Measurements from ENCODE around the gene CRHR1.

Gene CRHR1

GRCh38 chr17:45867702-45868101 lies 83.6 kb downstream of the CRHR1 start:
- no peak for TF ChIP-seq CREB1 (IDR thresholded peaks at IDR 0.05; ENCODE audit: low read depth)
- peak; percentile 80 for TF ChIP-seq USF1 (IDR thresholded peaks at IDR 0.05)
- TF ChIP-seq MAX (IDR thresholded peaks at IDR 0.05), result no peak
- TF ChIP-seq REST (IDR thresholded peaks at IDR 0.05; ENCODE audit: low read depth), result no peak
- TF ChIP-seq TEAD4 (IDR thresholded peaks at IDR 0.05), result no peak
- no peak for TF ChIP-seq CEBPB (IDR thresholded peaks at IDR 0.05)

GRCh38 chr17:45868276-45868675 lies 84.2 kb downstream of the CRHR1 start:
- TF ChIP-seq EGR1 (IDR thresholded peaks at IDR 0.05) (no peak), YY1 (IDR thresholded peaks at IDR 0.05; ENCODE audit: low read depth) (no peak), CREB1 (IDR thresholded peaks at IDR 0.05; ENCODE audit: low read depth) (no peak), REST (IDR thresholded peaks at IDR 0.05; ENCODE audit: low read depth) (no peak), TCF12 (IDR thresholded peaks at IDR 0.05; ENCODE audit: low read depth) (no peak), ZBTB7A (IDR thresholded peaks at IDR 0.05; ENCODE audit: low read depth) (no peak), CEBPB (IDR thresholded peaks at IDR 0.05) (no peak), NFIC (IDR thresholded peaks at IDR 0.05) (no peak), TAF1 (IDR thresholded peaks at IDR 0.05; ENCODE audit: low read depth) (no peak), FOXM1 (IDR thresholded peaks at IDR 0.05; ENCODE audit: borderline replicate concordance, low read depth) (no peak), EP300 (IDR thresholded peaks at IDR 0.05; ENCODE audit: borderline replicate concordance) (no peak), USF1 (IDR thresholded peaks at IDR 0.05) (no peak), TEAD4 (IDR thresholded peaks at IDR 0.05) (no peak), RAD21 (IDR thresholded peaks at IDR 0.05; ENCODE audit: low read depth) (no peak)

GRCh38 chr17:45869676-45870341 lies 85.7 kb downstream of the CRHR1 start:
- TF ChIP-seq TAF1 (IDR thresholded peaks at IDR 0.05; ENCODE audit: low read depth), result no peak
- no peak for TF ChIP-seq EP300 (IDR thresholded peaks at IDR 0.05; ENCODE audit: borderline replicate concordance)
- no peak for TF ChIP-seq MAX (IDR thresholded peaks at IDR 0.05)
- TF ChIP-seq TEAD4 (IDR thresholded peaks at IDR 0.05), result no peak
- no peak for TF ChIP-seq RAD21 (IDR thresholded peaks at IDR 0.05; ENCODE audit: low read depth)
- no peak for TF ChIP-seq TCF12 (IDR thresholded peaks at IDR 0.05; ENCODE audit: low read depth)
- no peak for TF ChIP-seq CEBPB (IDR thresholded peaks at IDR 0.05)
- TF ChIP-seq REST (IDR thresholded peaks at IDR 0.05; ENCODE audit: low read depth), result no peak
- TF ChIP-seq YY1 (IDR thresholded peaks at IDR 0.05; ENCODE audit: low read depth), result no peak
- TF ChIP-seq ZBTB7A (IDR thresholded peaks at IDR 0.05; ENCODE audit: low read depth), result no peak
- no peak for TF ChIP-seq FOXM1 (IDR thresholded peaks at IDR 0.05; ENCODE audit: borderline replicate concordance, low read depth)
- no peak for TF ChIP-seq USF1 (IDR thresholded peaks at IDR 0.05)
- no peak for TF ChIP-seq NFIC (IDR thresholded peaks at IDR 0.05)
- no peak for TF ChIP-seq EGR1 (IDR thresholded peaks at IDR 0.05)
- TF ChIP-seq CREB1 (IDR thresholded peaks at IDR 0.05; ENCODE audit: low read depth), result no peak

- no peak for TF ChIP-seq USF1 (IDR thresholded peaks at IDR 0.05)
- TF ChIP-seq TEAD4 (IDR thresholded peaks at IDR 0.05), result no peak
Measured at GRCh38 chr17:45870342-45870974, 86.3 kb downstream of the CRHR1 start.

All from Ishikawa (cell line).